Occipital lobe (tissue), 2 donors: Measurements from ENCODE around the gene IFITM5. TPM values are rescaled to one million over a fixed set of nuclear protein-coding genes. Genes with fewer than 3 reads are reported as not detected.
"Not testable (repeated sequence)": the region's sequence is repeated elsewhere in the genome, so short reads cannot be mapped to it uniquely, and the experiment has no call there.

Experiments used
- DNase-seq: peaks from one replicate; lab custom pipeline; 2025; lab: John Stamatoyannopoulos, UW
- total RNA-seq: library from RNA; depleted of rRNA; stranded (reverse); fragments of >200 nt; gene quantifications from one replicate; pipeline ENCODE4 v1.2.3, GENCODE V29; 2014

IFITM5 gene
- total RNA-seq, 1 donor from 2014 or later, result not detected

GRCh38 chr11:295351-296170 is 3.8 kb downstream of the IFITM5 start:
- DNase-seq, result no peak

- DNase-seq, result no peak
Observed at GRCh38 chr11:294780-295179, 4.5 kb downstream of the IFITM5 start.

DNA sequence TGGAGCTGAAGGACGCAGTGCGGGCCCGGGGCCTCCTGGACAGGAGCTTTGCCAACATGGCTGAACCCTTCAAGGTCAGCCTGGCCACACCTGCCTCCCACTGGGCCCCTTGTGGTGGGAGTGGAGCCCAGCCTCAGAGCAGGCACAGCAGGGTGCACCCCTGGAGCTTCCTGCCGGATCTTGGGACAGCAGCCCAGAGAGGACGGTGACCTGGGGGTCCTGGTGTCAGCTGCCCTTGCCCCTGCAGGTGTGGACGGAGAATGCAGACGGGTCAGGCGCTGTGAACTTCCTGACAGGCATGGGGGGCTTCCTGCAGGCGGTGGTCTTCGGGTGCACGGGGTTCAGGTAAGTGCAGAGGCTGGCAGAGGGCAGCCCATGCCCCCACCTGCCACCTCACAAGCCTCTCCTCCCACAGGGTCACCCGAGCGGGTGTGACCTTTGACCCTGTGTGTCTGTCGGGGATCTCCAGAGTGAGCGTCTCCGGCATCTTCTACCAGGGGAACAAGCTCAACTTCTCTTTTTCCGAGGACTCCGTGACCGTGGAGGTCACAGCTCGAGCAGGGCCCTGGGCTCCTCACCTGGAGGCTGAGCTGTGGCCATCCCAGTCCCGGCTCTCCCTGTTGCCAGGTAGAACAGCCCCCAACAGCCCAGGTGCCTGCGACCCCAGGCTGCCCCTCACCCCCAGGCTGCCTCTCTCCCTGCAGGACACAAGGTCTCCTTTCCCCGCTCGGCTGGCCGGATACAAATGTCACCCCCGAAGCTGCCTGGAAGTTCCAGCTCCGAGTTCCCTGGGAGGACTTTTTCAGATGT is 5.3 kb downstream of the IFITM5 start:
- no peak for DNase-seq

GRCh38 chr11:293271-293851 is 6.0 kb downstream of the IFITM5 start:
- no peak for DNase-seq

DNA sequence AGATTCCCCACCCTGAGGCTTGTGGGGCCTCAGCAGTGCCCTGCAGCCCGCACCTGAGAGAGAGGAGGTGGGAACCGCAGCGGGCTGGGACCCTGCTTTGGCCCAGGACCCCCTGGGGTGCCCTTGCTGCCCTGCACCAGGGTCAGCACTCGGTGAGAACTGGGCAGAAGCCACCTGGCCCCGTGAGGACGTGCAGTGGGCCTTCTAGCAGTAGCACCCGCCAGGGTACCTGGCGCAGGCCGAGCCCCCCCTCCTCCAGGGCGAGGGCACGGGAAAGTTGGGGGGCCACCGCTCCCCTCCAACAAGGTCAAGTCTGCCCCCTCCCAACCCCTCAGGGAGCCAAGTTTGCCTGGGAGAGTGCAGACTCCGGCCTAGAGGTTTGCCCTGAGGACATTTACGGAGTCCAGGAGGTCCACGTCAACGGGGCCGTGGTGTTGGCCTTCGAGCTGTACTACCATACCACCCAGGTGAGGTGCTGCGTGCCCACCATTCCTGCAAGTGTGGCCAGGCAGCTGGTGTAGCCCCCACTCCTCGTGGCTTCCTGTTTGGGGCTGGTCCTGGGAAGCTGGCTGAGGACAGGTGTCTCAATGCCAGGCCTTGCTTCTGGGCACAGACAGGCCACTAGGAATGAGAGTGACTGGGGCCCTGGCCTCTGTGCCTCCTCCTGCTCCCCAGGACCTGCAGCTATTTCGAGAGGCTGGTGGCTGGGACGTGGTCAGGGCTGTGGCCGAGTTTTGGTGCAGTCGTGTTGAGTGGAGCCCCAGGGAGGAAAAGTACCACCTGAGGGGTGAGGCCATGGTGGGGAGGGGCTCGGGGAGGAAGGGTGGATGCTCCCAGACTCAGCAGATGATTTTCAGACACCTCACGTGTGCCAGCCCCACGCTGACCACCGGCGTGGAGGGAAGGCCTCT is 6.9 kb downstream of the IFITM5 start:
- no peak for DNase-seq

DNA sequence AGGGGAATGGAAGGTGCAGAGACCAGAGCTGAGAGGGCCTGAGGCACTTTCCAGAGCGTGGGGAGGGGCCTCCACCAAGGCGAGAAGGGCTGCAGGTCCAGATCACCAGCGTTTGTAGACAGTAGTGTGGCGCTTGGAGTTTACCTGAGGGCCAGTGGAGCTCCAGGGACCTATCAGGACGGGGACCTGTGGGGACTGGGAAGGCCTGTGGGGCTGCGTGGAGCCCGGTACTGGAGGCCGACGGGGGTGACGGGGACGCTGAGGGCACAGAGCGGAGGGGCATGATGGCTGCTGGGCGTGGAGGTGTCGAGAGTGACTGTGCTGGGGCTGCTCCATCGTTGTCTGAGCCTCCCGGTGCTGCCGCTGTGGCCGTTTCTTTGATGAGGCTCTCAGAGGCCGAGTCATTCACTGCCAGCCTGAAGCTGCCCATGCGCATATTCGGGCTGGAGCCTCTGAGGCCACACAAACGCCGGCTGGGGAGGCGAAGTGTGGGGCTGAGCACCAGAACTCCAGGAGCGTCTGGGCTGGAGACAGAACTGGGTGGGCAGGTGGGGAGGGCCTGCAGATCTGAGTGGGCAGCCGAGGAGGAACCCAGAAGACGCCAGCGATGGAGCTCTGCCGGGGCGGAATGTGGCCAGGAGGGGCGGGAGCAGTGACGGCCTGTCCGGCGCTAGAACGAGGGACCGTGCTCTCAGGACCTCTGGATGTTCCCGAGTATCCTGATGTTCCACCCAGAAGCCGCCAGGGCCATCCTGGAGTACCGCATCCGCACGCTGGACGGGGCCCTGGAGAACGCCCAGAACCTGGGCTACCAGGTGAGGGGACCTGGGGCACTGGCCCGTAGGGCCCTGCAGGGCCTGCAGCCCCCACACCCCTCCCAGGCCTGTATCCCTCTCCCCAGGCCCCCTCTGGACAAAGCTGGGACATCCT is 7.8 kb downstream of the IFITM5 start:
- DNase-seq, result no peak

DNA sequence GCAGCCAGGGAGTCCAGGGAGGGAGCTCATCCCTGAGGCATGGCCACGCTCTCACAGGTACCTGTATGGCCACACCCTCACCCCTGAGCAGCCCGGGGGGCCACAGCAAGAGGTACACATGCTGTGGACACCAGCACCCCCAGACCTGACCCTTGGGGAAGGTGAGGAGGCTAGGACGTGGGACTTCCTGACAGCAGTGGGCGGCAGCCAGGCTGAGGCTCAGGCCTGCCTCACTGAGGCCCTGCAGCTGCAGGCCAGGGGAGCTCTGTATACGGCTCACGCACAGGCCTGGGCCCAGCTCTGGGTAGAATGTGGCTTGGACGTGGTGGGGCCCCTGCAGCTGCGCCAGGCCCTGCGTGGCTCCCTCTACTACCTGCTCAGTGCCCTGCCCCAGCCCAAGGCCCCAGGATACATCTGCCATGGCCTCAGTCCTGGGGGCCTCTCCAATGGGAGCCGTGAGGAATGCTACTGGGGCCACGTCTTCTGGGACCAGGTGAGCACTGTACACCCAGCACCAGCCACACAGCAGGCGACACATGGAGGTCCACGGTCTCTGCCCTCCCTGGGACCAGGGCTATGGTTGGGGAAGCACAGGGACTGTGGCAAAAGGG is 8.6 kb downstream of the IFITM5 start:
- DNase-seq, result no peak

DNA sequence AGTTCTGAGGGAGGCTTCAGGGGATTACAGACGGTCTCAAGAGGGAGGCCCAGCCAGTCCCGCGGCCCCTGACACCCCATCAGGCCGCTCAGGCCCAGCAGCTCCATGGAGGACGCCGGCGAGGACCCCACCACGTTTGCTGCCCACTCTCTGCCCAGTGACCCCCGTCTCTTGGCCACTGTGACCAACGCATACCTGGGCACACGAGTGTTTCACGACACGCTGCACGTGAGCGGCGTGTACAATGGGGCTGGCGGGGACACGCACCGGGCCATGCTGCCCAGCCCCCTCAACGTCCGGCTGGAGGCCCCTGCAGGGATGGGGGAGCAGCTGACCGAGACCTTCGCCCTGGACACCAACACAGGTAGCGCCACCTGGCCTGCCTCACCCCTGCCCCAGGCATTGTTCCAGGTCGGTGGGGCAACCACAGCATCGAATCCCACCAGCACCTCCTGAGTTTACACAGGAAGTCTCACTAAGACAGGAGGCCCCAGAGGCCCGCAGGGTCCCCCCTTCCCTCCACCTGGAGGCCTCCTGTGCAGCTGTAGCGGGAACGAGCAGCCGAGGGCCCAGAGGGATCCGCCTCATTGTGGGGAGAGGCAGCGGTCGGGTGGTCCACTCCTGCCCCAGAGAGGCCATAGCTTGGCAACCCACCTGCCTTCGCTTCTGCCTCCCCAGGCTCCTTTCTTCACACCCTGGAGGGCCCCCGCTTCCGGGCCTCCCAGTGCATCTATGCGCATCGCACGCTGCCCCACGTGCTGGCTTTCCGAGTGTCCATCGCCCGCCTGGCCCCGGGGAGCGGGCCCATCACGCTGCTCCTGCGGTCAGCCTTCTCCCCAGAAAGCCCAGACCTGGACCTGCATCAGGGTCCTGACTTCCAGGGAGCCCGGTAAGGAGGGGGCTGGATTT is 9.4 kb downstream of the IFITM5 start:
- no peak for DNase-seq

DNA sequence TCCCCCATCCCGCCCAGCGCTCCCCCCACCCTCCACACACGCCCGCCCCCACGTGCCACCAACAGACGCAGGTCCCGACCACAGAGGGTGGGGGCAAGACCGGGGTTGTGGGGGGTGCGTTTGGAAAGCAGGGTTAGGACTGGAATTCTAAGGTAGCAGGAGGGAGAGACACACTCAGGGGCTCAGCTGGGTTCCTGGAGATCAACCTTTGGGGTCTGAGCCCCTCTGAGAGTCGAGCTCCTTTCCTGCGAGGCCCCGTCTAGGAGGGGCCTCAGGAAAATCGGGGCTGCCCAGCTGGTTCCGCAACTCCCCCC is 10.0 kb downstream of the IFITM5 start:
- DNase-seq, result no peak

DNA sequence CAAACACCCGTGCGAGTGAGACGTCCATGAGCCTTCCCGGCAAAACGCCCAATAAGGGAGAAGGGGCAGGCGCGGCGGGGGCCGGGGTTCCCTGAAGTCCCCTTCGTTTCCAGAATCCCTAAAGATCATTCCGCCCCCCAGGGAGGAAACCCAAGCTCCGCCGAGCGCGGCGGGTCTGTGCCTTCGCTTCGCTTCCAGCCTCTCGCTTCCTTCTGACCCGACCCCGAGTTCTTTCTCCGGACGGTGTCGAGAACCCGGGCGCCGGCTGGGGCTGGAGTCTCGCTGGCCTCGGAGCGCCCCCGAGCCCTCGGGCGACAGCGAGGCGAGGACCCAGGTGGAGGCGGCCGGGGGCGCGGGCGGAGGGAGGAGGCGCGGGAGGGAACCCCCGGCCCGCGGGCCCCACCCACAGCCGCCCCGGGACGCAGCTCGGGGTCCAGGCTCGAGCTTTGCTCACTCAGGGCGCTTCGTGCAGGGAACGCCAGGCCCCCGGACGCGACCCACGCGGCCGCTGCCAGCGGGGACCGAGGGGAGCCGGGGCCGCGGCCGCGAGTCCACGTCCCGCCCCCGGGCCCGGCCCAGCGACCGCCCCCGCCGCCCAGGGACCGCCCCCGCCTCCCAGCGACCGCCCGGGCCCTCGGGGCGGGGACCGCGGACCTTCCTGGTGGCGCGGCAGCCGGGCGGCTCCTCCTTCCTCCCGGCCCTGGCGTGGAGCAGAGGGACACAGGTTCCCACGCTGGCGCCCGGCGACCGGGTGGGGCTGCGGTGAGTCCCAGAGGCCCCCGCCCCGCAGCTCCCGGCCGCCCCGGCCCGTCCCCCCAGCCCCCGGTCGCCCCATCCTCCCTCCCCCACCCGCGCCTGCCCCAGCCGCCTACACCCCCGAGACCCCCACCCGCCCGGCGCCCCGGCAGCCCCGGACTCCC is 10.6 kb downstream of the IFITM5 start, which contains the start of gene PGGHG:
TSS of gene PGGHG (plus strand) at position 649 of the 920 bp plus-strand sequence. CDS start 691 bp downstream, outside the sequence.
- DNase-seq, result no peak

DNA sequence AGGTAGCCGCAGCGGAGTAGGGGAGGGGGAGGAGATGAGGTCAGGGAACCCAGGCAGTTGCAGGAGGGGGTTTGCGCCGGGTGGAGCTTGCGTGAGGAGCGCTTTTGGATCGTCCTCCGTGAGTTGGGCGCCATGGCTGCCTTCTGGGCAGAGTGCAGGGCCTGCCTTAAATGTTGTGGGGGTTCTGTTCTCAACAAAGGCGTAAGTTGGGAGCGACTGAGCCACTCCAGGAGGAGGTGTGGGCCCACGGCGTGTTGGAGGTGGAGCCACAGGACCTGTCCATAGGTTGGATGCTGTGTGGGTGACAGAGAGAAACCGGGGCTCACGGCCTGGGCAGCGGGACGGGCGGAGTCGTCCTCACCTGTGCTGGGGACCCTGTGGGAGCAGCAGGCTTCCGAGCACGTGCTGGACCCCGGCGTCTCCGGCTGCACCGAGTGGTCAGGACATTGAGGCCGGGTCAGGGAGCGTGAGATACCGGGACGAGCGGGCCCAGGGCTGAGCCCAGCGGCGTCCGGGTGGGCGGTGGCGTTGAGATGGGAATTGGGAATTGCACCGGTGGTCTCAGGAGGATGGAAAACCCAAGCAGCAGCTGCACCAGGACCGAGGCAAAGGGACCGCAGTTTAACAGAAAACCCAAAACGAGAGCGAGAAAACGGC is 11.4 kb downstream of the IFITM5 start:
- DNase-seq, result no peak

- DNase-seq, result not testable (repeated sequence)
Observed at GRCh38 chr11:286977-287820, 12.1 kb downstream of the IFITM5 start.

DNA sequence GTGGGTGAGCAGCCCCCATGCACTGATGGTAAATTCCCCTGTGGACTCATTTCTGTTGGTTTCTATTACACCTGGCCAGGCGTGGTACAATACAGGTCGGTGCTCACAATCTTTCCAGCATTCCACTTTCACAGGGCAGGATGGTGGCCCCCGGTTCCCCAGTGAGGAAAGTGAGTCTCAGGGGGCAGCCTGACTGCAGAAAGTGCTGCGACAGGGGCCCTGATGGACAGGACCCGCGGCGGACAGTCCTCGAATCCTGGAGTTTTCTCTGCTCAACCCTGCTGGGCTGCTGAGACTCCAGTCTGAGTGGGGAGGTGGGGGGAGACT is 13.5 kb downstream of the IFITM5 start:
- no peak for DNase-seq

- DNase-seq, result no peak
Observed at GRCh38 chr11:285021-285893, 14.1 kb downstream of the IFITM5 start.
